HG03097 (cell line): Measurements from ENCODE around the gene ARL17A.
"Not testable (repeated sequence)": the region's sequence is repeated elsewhere in the genome, so short reads cannot be mapped to it uniquely, and the experiment has no call there.

Source experiments
- ATAC-seq: cut with Tn5 transposase; IDR thresholded peaks from one replicate; pipeline ENCODE4 v1.9.1; 2021; ENCODE audit not compliant: unreplicated experiment, low FRiP score

The ARL17A gene

GRCh38 chr17:46579083-46580075 lies at the start of gene ARL17A:
Gene ARL17A, minus strand, starts transcription at chr17:46579691. Its CDS starts 3,369 bp downstream, at chr17:46576322.
- ATAC-seq: peak; percentile 88

DNA sequence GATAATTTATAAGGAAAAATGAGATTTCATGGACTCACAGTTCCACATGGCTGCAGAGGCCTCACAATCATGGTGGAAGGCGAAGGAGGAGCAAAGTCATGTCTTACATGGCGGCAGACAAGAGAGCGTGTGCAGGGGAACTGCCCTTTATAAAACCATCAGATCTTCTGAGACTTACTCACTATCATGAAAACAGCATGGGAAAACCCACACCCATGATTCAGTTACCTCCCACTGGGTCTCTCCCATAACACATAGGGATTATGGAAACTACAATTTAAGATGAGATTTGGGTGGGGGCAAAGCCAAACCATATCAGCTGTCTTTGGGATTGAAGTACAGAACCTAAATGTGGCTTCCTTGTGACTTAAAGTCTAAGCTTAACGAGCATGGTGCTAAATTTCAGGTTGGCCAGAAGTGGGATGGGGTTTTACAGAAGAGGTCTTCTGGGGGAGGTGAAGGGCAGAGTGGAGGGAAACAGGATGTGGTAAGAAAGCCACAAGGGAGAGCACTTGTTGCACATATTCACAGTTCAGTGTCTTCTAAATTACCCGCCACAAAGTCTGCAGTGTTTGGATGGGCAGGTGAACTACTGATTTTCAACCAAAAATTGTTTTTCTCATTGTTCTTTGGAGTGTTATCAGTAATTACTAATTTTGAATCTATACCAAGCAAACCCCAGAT lies 49.4 kb upstream of the ARL17A start:
- ATAC-seq: not testable (repeated sequence)

- not testable (repeated sequence) for ATAC-seq
Measured at GRCh38 chr17:46627452-46627851, 48.0 kb upstream of the ARL17A start.

- ATAC-seq: not testable (repeated sequence)
Measured at GRCh38 chr17:46624726-46625125, 45.2 kb upstream of the ARL17A start.

DNA sequence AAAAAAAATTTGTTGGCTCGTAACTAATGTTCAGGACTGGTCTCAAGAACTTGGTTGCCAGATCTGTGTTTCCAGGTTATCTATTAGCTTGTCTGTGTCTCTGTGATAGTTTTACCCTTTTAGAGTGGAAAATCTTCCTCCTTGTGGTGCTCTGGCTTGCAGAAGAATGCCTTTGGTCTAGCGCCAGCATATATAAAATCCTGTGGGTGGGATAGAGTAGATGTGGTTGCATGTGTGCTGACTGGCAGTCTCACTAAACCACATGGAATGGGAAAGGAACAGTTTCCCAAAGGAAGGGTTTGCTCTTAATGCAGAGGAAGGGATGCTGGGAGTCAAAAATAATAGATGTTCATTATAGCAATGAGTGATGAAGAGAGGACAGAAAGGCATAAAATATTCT lies 44.3 kb upstream of the ARL17A start:
- not testable (repeated sequence) for ATAC-seq

- ATAC-seq: not testable (repeated sequence)
Measured at GRCh38 chr17:46618975-46619374, 39.5 kb upstream of the ARL17A start.

- ATAC-seq: not testable (repeated sequence)
Measured at GRCh38 chr17:46617121-46617520, 37.6 kb upstream of the ARL17A start.

DNA sequence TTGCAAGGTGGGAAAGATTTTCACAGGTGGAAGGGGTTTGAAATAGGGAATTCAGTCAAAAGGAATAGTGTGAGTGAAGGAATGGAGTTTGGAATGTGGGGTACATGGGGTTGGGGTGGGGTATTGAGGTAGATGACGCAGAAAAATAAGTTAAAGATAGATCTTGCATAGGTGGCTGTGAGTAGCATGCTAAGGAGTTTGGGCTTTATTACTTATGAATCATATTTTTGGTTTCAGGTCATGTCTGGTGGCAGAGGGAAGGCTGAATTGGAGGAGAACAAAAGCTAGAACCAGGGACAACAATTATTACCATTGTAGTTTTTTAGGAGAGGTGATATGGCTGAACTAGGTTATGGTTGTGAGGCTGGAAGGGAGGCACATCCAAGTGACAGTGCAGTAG lies 34.4 kb upstream of the ARL17A start:
- not testable (repeated sequence) for ATAC-seq

GRCh38 chr17:46611304-46611703 lies 31.8 kb upstream of the ARL17A start:
- not testable (repeated sequence) for ATAC-seq

GRCh38 chr17:46603125-46603524 lies 23.6 kb upstream of the ARL17A start:
- not testable (repeated sequence) for ATAC-seq

GRCh38 chr17:46600767-46601166 lies 21.3 kb upstream of the ARL17A start:
- not testable (repeated sequence) for ATAC-seq

DNA sequence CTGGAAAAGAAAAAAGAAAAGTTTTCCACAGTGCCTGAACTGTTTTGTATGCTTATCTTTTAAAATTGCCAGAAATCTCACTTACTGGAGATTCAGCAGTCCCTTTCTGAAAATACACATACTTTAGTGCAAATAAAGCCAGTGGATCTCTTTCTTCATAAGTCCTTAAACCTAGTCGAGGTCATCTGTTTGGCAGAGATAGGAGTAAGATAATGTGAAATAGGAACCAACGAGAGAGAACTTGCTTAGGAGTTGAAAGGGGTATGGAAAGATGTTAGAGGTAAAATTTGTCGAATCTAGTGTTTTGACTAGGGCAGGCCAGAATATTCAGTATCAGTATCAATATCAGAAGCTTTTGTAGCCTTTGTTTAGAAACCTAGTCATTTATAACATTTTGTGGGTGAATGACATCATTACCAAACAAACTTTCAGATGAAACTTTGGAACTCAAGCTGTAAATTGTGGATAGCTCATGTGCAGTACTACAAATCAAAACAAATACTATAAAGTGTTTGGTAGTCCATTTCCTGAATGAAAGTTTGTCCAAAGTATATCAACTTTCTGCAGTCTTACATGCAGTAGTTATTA lies 18.9 kb upstream of the ARL17A start:
- ATAC-seq: not testable (repeated sequence)

GRCh38 chr17:46591332-46591731 lies 11.8 kb upstream of the ARL17A start:
- ATAC-seq: not testable (repeated sequence)

DNA sequence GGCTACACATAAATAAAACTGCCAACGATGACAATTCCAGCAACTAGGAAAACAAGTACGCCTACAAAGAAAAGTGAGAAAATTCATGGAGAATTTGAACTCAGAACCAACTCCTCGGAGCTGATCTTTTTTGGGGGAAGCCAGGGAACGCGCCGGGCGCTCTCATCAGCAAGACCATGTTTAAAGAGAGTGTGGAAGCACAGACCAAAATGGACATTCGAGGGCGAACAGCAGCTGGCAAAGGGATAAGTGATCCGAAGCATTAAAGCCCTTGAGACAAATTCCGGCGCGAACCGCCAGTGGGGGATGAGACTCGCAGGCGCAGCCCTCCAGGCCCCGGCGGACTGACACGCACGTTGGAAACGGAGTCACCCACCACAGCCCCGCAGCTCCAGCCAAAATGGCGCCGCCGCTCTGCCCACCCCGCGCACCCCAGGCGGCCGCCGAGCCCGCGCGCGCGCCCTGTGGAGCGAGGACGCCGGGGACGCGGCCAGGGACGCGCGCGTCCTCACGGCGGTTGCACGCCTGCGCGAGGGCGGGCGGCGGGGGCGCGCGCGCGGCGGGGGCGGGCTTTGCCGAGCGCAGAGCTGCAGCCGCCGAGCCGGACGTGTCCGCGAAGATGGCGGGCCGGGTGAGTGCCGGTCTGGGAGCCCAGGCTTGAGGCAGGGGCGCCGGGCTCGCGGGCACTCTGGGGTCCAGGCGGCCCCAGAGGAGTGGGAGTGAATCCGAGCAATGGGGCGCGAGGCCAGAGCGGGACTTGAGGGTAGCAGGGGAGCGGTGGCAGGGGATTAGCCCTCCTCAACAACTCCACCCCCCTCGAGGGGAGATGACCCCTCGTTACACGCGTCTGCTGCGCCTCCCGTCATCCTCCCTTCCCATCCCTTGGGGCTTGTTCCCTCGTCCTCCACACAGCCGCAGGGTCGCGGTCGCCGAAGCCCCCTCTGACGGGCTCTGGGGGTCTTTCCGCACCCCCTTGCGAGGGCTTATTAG lies 11.0 kb upstream of the ARL17A start, which contains the start of gene NSF:
Gene NSF (plus strand): TSS at position 513 of the 990 bp plus-strand sequence. CDS start 107 bp downstream, at position 620.
- ATAC-seq: peak; percentile 76

DNA sequence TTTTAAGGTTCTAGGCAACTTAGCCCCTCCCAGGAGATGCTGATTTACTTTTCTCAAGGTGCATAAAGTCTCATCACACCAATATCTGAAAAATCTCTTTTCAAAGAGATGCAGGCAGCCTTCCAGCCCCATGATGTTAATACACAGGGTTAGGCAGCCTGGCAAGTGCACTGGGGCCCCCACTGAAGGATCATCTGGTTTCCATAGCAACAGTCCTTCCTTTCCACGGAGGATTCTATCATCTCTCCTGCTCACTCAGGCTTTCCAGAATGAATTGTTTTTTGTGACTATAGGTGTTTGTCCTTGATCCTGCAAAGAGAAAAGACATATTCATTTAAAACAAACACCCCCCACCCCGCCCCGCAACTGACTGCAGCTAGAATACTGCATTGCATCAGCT lies 6.0 kb upstream of the ARL17A start:
- ATAC-seq: not testable (repeated sequence)

DNA sequence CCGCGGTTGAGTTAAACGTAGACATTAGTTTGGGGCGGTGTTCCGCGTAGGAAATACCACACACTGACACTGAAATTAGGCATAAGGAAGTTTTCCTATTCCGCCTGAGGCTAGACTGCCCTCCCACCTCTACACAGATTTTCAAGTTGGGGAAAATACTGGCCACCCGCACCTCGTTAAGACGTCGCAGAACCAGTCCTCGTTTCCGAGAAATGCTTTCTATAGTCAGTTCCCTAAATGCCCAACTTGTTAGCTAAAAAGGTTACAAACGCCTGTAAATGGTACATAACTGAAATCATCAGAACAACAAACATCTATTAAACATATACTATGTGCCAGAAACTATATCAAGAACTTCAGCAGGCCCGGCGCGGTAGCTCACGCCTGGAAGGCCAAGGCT lies 591 bp upstream of the ARL17A start:
- not testable (repeated sequence) for ATAC-seq

DNA sequence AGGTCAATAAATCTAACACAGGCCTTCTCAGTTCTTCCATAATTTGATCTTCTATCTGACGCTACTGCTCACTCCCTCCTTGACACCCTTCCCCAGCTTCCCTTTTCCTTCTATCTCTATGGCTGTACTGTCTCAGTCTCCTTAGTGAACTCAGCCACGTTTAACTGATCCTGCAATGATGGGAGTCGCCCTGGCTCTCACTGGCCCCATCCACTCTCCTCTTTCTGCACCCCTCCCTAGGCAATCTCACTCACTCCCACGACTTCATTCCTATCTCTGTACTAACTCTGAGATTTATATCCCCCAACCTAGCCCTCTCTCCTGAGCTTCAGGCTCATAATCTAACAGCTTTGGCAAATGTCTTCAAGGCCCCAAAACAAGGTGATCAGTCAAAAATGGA lies 7.7 kb downstream of the ARL17A start:
- not testable (repeated sequence) for ATAC-seq

DNA sequence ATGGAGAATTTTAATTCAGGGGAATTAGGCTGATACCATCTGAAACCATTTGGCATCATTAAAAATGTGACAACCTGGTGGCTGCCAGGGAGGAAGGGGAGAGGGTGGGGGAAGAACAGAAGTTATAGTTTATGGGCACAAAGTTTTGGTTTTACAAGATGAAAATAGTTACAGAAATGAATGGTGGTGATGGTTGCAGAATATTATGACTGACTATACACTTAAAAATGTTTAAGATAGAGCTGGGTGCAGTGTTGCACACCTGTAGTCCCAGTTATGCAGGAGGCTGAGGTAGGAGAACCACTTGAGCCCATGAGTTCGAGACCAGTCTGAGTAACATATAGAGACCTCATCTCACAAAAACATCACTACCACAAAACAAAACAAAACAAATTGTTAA lies 12.5 kb downstream of the ARL17A start:
- ATAC-seq: not testable (repeated sequence)

DNA sequence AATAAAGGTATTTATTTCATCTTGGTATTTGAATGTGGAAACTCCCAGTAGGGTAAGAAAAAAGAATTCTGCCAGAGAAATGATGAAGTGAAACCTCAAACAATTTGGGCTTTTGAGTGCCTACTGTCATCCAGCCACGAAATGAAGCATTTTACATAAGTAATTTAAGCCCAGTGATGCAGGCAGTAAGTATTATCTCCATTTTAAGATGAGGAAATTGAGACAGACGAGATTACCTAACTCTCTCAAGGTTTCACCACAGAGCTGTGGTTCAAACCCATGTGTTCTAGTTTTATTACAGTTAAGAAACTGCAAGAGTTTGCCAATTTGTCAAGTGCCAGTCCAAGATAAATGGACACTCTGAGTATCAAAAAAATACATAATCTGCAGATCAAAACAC lies 13.2 kb downstream of the ARL17A start:
- ATAC-seq: not testable (repeated sequence)

DNA sequence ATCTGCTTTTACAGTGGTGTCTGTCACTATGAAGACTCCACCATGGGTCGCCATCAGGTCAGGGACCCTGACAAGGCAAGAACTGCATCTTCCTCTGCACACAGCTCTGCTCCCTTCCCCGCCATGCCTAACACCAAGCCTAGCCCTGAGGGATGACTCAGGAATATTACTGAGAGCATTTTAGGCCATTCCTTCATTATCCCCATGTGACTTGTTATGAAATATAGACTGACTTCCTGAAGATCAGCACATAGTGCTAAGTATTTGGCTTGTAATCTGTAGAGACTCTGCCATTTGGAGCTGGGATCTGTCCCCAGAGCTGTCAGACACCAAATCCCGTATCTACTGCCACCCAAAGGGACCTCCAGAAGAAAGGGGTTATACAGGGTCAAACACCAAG lies 19.4 kb downstream of the ARL17A start:
- ATAC-seq: not testable (repeated sequence)
